Stimulated activated naive B cell treated with anti-CD40 and anti-IgM and Interleukin-4, amounts not matched to agents 10 μg/mL and 1 μg/mL and 100 μg/mL, for 72 hours (primary cell): ENCODE measurements around the gene CFAP97D2.
"Not testable (repeated sequence)": the region's sequence is repeated elsewhere in the genome, so short reads cannot be mapped to it uniquely, and the experiment has no call there.

ENCODE experiments used
- ATAC-seq, 2 donors: fragments of 150-1000 bp; cut with Tn5 transposase; replicated peaks; 2 replicates each; pipeline ENCODE4 v1.10.0; 2021; ENCODE audit warnings: moderate library complexity in 1 of 2
- DNase-seq: peaks from one replicate; pipeline ENCODE4 v3.0.0; 2021
- H3K27ac Mint-ChIP-seq: one replicate; pipeline ENCODE4 v1.8.0; 2022; ENCODE audit warnings: mild to moderate bottlenecking, mixed read lengths
- H3K27me3 Mint-ChIP-seq, 2 donors: one replicate each; pipeline ENCODE4 v1.8.0; 2022; ENCODE audit warnings: mixed read lengths in 2 of 2
- H3K36me3 Mint-ChIP-seq, 2 donors: one replicate each; pipeline ENCODE4 v1.8.0; 2022; ENCODE audit warnings: mixed read lengths in 2 of 2, mild to moderate bottlenecking in 1 of 2
- H3K4me1 Mint-ChIP-seq, 2 donors: one replicate each; pipeline ENCODE4 v1.8.0; 2022; ENCODE audit warnings: mixed read lengths in 2 of 2, mild to moderate bottlenecking in 1 of 2
- H3K4me3 Mint-ChIP-seq, 2 donors: one replicate each; pipeline ENCODE4 v1.8.0; 2022; ENCODE audit warnings: mild to moderate bottlenecking in 2 of 2, mixed read lengths in 2 of 2, moderate library complexity in 1 of 2
- H3K9me3 Mint-ChIP-seq, 2 donors: one replicate each; pipeline ENCODE4 v1.8.0; 2022; ENCODE audit warnings: mixed read lengths in 2 of 2, mild to moderate bottlenecking in 1 of 2

CFAP97D2 gene

DNA sequence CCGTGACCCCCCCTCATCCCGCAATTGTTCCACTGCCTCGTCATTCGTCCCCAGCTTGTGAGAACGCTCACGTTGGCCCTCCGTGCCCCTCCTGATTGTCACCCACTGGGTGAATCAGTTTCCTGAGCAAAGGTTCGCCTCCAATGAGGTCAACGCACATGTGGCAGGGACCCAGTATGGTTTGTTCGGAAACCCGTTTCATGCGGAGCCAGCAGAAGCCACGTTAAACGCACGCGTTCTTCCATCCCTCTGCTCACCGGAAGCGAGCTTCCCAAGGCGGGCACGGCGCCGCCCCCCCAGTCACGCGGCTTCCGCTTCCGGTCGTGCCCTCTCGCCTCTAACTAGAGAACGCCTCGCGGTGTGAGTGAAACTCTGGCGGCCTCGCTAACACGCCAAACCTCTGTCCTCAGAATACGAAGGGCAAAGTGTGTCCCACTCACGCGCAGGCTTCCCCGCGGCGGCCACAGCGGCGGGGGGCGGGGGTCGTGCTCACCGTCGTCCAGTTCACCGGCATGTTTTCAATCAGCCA lies 18.0 kb upstream of the CFAP97D2 start:
- Mint-ChIP-seq H3K27ac (peak overlapping the region; percentile 80), H3K27me3 (peaks cover 0 to 8% of the 10 kb centered on the region in 2 donors), H3K4me3 (no peak overlapping the region), H3K4me1 (peaks cover 35 to 59% of the 10 kb centered on the region in 2 donors), H3K9me3 (peaks cover 0 to 2% of the 10 kb centered on the region in 2 donors), H3K36me3 (peaks cover 0 to 2% of the 10 kb centered on the region in 2 donors)
- ATAC-seq: no peak
- no peak for DNase-seq

DNA sequence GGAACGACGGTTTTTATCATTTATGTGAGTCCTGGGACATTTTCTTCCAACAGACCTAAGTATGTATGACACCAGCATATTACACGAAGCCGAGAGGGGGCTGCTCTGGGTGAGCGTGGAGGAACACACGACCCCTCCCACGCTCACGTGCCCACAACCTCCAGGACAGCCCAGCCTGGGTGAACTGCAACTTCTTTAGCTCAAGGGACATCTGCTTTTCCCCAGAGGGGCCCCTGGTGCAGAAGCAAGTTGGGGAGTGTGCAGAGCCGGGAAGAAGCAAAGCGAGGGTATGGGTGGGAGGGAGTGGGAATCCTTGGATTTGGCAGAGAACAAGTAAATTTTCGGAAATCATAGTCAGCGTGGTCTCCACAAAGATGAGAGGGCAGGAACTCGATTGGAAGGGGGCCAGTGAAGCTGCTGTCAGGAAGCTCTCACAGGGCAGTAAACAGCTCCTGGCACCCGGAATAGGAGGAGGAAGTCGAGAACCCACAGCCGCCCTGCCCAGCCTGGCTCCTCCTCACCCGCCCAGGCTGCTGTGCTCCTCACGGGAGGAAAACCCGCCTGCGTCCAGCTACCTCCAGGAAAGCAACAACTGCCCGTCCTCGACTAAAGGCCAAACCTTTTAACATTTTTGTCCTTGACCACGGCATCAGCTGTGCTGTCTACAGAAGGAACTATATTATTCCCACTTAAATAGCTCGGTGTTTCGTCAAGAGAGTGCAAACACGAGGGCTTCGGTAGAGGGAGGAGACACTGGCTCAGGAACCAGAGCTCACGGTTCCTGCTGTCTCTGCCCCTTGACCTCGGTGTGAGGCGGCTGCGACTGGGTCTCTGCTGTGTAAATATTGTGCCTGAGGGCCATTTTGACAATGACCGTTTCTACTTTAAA lies 17.2 kb upstream of the CFAP97D2 start:
- H3K9me3 Mint-ChIP-seq: peaks cover 0 to 2% of the 10 kb centered on the region in 2 donors
- peaks cover 0 to 2% of the 10 kb centered on the region in 2 donors for H3K36me3 Mint-ChIP-seq
- no peak for DNase-seq
- peaks cover 0 to 8% of the 10 kb centered on the region in 2 donors for H3K27me3 Mint-ChIP-seq
- H3K27ac Mint-ChIP-seq: peak overlapping the region; percentile 80
- peak; percentile 71 to 80 for ATAC-seq
- peak overlapping the region; percentile 81 to 82 for H3K4me3 Mint-ChIP-seq
- peaks cover 30 to 60% of the 10 kb centered on the region in 2 donors for H3K4me1 Mint-ChIP-seq

DNA sequence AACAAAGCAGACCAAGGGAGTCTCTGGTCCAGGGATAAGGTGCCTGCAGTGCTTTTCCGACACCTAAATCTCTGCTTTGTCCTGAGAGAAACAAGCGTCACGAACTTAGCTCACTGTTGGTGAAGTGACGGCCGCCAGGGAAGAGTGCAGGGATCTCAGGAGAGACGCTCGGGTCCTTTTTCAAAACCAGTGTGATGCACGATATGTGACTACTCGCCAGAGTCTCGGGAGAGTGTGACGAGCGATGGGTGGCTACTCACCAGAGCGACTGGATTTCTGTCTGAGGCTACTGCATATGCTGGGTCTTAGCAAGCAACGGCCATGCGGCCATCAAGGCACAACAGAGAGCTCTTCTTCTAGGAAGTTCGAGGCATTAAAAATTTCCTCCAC lies 16.5 kb upstream of the CFAP97D2 start:
- Mint-ChIP-seq H3K27ac (peak overlapping the region; percentile 80), H3K27me3 (peaks cover 0 to 8% of the 10 kb centered on the region in 2 donors), H3K9me3 (peaks cover 0 to 2% of the 10 kb centered on the region in 2 donors), H3K36me3 (peaks cover 0 to 2% of the 10 kb centered on the region in 2 donors), H3K4me1 (peaks cover 30 to 60% of the 10 kb centered on the region in 2 donors), H3K4me3 (peak overlapping the region in 1 of 2 donors; percentile 82)
- DNase-seq (no peak), ATAC-seq (no peak)

DNA sequence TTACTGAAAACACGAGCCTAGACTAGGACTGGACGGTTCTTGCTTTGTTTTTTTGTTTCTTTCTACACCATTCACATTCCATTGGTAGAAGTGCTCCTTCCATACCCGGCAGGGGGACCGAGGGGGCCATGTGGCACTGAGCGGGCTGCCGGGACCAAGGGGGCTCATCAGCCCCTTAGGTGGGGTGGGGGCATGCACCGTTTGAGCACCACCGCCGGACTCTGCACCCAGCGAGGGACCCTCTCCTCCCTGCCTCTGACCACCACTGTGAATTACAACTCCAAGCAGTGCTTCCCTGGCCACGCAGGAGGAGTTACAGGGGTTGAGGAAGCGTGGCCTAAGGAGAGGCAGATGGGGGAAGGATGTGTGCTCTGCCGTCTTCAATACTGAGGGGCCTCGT lies 15.0 kb upstream of the CFAP97D2 start:
- no peak overlapping the region for H3K4me3 Mint-ChIP-seq
- peaks cover 26 to 61% of the 10 kb centered on the region in 2 donors for H3K4me1 Mint-ChIP-seq
- no peak overlapping the region for H3K27ac Mint-ChIP-seq
- H3K9me3 Mint-ChIP-seq: peaks cover 0 to 2% of the 10 kb centered on the region in 2 donors
- H3K36me3 Mint-ChIP-seq: peaks cover 0 to 2% of the 10 kb centered on the region in 2 donors
- H3K27me3 Mint-ChIP-seq: peaks cover 0 to 8% of the 10 kb centered on the region in 2 donors
- no peak for ATAC-seq
- DNase-seq: no peak

DNA sequence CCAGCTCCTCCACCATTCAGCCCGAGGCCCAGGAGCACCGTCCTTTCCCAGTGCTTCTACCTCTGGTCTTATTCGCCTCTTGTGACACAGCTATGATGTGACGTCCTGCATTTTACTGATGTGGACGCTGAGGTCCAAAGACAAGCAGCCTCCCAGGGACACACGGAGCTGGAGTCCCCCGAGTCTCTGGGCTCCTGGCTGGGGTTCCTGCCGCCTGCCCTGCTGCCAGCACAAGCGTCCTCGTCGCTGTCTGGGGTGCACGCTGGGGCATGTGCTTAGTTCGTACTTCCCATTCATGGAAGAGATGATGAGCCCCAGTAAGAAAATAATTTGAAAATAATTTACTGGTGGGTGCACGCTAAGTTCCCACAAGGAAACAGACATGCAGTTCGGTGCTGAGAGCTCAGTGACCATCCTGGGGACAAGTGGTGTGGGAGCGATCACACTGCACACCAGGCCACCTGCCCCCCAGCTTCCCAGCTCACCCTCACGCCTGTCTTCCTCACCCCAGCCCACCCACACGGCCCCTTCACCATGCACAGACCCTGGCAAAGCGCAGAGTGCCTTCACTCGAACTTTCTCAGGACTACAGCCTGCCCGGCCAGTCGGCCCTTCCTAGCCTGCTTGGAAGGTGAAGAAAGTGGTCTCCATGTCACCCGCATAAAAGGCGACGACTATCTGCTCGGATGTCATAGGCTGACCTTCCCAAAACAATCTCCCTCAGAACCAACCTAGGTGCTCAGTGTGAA lies 14.2 kb upstream of the CFAP97D2 start:
- H3K9me3 Mint-ChIP-seq: peaks cover 0 to 2% of the 10 kb centered on the region in 2 donors
- peaks cover 0 to 2% of the 10 kb centered on the region in 2 donors for H3K36me3 Mint-ChIP-seq
- H3K27ac Mint-ChIP-seq: no peak overlapping the region
- no peak for DNase-seq
- H3K27me3 Mint-ChIP-seq: peaks cover 0 to 8% of the 10 kb centered on the region in 2 donors
- H3K4me3 Mint-ChIP-seq: no peak overlapping the region
- H3K4me1 Mint-ChIP-seq: peaks cover 22 to 53% of the 10 kb centered on the region in 2 donors
- ATAC-seq: no peak

DNA sequence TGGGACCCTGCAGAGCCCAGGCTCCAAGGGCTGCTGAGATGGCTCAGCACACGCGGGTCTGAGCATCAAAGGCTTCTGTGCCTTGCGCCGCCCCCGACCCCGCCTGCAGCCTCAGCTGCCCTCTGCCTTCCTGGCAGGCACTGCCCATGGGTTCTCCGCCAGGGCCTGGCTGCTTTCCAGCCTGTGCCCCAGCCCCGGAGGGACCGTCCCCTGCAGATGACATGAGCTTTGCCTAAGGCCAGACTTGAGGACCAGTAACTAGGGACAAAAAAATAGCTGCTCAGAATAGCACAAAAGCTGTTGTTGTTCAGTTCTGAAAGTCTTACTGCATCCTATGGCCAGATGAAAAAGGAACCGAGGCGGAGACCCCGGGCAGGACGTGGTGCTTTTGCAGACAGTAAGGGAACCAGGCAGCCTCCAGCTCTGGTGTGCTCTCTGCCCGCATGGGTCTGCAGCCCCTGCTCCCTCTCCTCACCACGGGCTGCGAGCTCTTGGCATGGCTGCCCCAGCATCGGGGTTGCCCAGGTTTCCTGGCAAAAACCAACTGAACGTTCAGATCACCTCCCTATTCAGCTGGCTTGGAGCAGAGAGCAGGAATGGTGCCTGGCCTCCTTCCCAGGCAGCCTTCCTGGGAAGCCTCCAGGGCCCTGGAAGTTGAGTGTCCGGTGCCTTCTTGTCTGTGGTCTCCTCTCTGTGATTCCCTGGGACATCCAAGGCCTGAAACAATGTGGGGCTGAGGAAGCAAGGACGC lies 12.5 kb upstream of the CFAP97D2 start:
- Mint-ChIP-seq H3K9me3 (peaks cover 0 to under 1% of the 10 kb centered on the region in 2 donors), H3K4me3 (no peak overlapping the region), H3K27me3 (peaks cover 0 to 8% of the 10 kb centered on the region in 2 donors), H3K27ac (peak overlapping the region; percentile 25), H3K36me3 (peaks cover 0 to 2% of the 10 kb centered on the region in 2 donors), H3K4me1 (peaks cover 19 to 48% of the 10 kb centered on the region in 2 donors)
- ATAC-seq: peak in 1 of 2 donors; percentile 52
- DNase-seq: no peak

DNA sequence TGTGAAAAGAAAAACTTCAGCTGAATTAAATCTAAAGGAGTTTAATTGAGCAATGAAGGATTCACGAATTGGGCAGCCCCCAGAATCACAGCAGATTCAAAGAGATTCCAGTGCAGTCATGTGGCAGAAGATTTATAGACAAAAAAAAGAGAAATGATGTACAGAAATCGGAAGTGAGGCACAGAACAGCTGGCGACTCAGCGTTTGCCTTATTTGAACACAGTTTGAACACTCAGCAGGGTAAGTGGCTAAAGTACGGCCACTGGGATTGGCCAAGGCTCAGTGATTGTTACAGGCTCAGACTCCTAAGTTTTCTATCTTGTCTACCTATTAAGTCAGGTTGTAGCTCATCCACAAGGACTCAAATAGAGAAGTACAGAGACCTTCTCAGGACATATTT lies 11.6 kb upstream of the CFAP97D2 start:
- DNase-seq (no peak), ATAC-seq (peak; percentile 78 to 83)
- Mint-ChIP-seq H3K36me3 (peaks cover 0 to 2% of the 10 kb centered on the region in 2 donors), H3K27ac (peak overlapping the region; percentile 47), H3K4me3 (no peak overlapping the region), H3K9me3 (peaks cover 0 to 5% of the 10 kb centered on the region in 2 donors), H3K27me3 (peaks cover 0 to 8% of the 10 kb centered on the region in 2 donors), H3K4me1 (peaks cover 11 to 40% of the 10 kb centered on the region in 2 donors)

DNA sequence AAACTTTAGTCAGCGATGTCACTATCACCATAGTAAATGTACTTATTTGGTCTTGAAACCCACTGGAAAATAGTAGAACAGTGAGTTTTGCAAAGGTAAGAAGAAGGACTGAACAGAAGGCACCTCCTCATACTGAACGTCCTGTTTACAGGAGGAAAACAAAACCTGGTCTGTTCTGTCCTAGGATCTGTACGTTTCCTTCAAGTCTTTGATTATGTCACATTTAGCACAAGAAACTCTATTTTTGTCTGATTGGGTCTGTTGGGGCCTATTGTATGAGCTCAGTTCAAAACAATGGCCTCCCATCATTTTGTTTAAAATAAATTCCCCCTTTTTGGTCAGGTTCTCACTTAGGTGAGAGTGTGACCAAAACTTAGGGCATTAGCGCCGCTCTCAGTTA lies 11.2 kb upstream of the CFAP97D2 start:
- ATAC-seq: no peak
- no peak overlapping the region for H3K4me3 Mint-ChIP-seq
- peaks cover 0 to 3% of the 10 kb centered on the region in 2 donors for H3K36me3 Mint-ChIP-seq
- peaks cover 0 to 8% of the 10 kb centered on the region in 2 donors for H3K27me3 Mint-ChIP-seq
- H3K27ac Mint-ChIP-seq: no peak overlapping the region
- DNase-seq: no peak
- H3K4me1 Mint-ChIP-seq: peaks cover 8 to 35% of the 10 kb centered on the region in 2 donors
- H3K9me3 Mint-ChIP-seq: peaks cover 2 to 6% of the 10 kb centered on the region in 2 donors

DNA sequence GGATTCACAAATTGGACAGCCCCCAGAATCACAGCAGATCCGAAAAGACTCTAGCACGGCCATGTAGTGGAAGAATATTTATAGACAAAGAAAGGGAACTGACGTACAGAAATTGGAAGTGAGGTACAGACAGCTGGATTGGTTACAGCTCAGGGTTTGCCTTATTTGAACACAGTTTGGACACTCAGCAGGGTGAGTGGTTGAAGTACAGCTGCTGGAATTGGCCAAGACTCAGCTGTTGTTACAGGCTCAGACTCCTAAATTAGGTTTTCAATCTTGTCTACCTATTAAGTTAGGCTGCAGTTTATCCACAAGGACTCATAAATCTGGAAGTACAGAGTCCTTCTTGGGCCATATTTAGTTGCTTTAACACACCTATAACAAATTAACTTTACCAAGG lies 5.8 kb upstream of the CFAP97D2 start:
- no peak for ATAC-seq
- no peaks in the 10 kb centered on the region for H3K27me3 Mint-ChIP-seq
- H3K4me3 Mint-ChIP-seq: no peak overlapping the region
- H3K4me1 Mint-ChIP-seq: no peaks in the 10 kb centered on the region
- DNase-seq: no peak
- H3K36me3 Mint-ChIP-seq: peaks cover 3 to 5% of the 10 kb centered on the region in 2 donors
- H3K27ac Mint-ChIP-seq: no peak overlapping the region
- peaks cover 10 to 20% of the 10 kb centered on the region in 2 donors for H3K9me3 Mint-ChIP-seq

DNA sequence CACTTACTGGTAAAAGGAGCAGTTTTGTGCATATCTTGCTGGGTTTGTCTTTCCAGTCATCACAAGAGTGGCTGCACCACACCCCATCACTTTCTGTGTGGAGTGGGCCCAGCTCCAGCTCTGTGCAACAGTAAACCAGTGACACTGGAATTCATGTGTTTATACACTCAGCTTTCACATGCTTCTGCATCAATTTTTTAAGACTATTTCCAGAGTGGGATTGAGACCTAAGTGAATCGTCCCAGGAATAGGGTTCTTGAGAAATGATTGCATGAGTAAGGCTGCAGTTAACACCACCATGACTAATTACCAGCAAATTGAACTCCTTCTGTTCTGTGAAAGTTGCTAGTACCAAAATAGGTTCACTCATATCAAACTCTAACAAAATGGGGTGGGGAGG lies 5.3 kb upstream of the CFAP97D2 start:
- no peak for ATAC-seq
- no peak for DNase-seq
- Mint-ChIP-seq H3K4me1 (no peaks in the 10 kb centered on the region), H3K27ac (peak overlapping the region; percentile 20), H3K27me3 (peaks cover 4% of the 10 kb centered on the region in 2 donors), H3K4me3 (no peak overlapping the region), H3K36me3 (peaks cover 3 to 5% of the 10 kb centered on the region in 2 donors), H3K9me3 (peaks cover 10 to 20% of the 10 kb centered on the region in 2 donors)

DNA sequence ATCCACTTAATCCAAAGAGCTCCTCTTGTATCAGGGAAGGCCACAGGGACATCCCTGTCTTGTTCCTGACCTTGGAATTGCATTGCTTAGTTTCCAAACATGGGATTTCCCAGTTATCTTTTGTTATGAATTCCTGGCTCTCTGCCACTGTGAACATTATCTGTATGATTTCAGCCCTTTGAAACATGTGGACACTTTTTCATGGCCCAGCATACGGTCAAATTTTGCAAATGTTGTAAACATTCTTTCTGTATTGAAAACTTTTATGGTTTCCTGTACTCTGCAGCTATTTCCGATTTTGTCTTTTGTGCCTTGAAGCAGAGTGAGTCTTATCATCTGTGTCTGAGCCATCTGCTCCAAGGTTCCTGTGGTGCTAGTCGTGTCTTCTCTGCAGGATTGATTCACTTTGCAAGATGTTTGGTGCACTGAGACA lies 4.5 kb upstream of the CFAP97D2 start:
- Mint-ChIP-seq H3K27me3 (peaks cover 12% of the 10 kb centered on the region in 2 donors), H3K27ac (no peak overlapping the region), H3K36me3 (peaks cover 3 to 5% of the 10 kb centered on the region in 2 donors)

DNA sequence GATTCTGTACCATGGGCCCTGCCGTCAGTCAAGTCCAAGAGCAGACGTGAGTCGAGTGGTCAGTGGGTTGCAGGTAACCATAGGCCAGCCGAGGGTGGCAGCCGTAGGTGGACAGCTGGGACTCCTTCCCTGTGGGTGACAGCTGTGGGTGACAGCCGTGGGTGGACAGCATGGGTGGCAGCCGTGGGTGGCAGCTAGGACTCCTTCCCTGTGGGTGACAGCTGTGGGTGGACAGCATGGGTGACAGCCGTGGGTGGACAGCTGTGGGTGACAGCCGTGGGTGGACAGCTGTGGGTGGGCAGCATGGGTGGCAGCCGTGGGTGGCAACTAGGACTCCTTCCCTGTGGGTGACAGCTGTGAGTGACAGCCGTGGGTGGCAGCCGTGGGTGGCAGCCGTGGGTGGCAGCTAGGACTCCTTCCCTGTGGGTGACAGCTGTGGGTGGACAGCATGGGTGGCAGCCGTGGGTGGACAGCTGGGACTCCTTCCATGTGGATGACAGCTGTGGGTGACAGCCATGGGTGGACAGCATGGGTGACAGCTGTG lies 2.6 kb upstream of the CFAP97D2 start:
- Mint-ChIP-seq H3K9me3 (peaks cover 10 to 20% of the 10 kb centered on the region in 2 donors), H3K27me3 (peaks cover 26 to 30% of the 10 kb centered on the region in 2 donors)
- not testable (repeated sequence) for H3K4me1 Mint-ChIP-seq, H3K27ac Mint-ChIP-seq, DNase-seq, ATAC-seq, H3K4me3 Mint-ChIP-seq, H3K36me3 Mint-ChIP-seq

More for the DNA sequence above, 4.5 kb upstream of the CFAP97D2 start:
- Mint-ChIP-seq H3K4me1 (no peaks in the 10 kb centered on the region), H3K9me3 (peaks cover 10 to 20% of the 10 kb centered on the region in 2 donors), H3K4me3 (no peak overlapping the region)
- no peak for DNase-seq
- no peak for ATAC-seq

DNA sequence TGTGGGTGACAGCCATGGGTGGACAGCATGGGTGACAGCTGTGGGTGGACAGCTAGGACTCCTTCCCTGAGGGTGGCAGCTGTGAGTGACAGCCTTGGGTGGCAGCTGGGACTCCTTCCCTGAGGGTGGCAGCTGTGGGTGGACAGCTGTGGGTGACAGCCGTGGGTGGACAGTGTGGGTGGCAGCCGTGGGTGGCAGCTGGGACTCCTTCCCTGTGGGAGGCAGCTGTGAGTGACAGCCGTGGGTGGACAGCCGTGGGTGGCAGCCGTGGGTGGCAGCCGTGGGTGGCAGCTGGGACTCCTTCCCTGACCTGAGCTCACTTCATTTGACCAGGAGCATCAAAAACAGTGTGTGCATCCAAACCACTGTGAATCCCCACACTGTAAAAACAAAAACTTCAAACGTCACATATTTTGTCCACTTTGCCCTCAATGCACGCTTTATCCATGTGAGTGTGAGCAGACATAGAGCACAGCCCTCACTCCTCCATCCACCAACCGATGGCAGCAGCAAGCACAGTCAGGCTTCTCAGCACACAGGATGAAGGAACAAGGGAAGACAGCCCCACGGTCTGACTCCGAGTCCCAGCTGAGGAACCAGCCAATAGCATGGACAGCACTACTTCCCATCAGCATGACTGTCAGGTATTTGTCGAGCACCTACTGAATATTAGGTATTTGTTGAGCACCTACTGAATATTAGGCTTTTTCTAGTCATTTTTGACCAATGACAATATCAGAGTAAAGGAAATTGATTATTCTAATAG lies 1.6 kb upstream of the CFAP97D2 start:
- DNase-seq: no peak
- H3K27ac Mint-ChIP-seq: no peak overlapping the region
- H3K4me3 Mint-ChIP-seq: no peak overlapping the region
- peaks cover 0 to 2% of the 10 kb centered on the region in 2 donors for H3K4me1 Mint-ChIP-seq
- H3K9me3 Mint-ChIP-seq: peaks cover 10 to 16% of the 10 kb centered on the region in 2 donors
- H3K36me3 Mint-ChIP-seq: peaks cover 3 to 5% of the 10 kb centered on the region in 2 donors
- peaks cover 26 to 32% of the 10 kb centered on the region in 2 donors for H3K27me3 Mint-ChIP-seq
- no peak for ATAC-seq
